Measurements from ENCODE around the gene SLC12A7. TPM values are rescaled to one million over a fixed set of nuclear protein-coding genes. Genes with fewer than 3 reads are reported as not detected.
A peak's percentile ranks its signal among the peaks of the same experiment; 100 is the strongest.

The SLC12A7 gene
- total RNA-seq, 4 donors from 2014 or later: 87.2 to 182 (median 116) TPM

DNA sequence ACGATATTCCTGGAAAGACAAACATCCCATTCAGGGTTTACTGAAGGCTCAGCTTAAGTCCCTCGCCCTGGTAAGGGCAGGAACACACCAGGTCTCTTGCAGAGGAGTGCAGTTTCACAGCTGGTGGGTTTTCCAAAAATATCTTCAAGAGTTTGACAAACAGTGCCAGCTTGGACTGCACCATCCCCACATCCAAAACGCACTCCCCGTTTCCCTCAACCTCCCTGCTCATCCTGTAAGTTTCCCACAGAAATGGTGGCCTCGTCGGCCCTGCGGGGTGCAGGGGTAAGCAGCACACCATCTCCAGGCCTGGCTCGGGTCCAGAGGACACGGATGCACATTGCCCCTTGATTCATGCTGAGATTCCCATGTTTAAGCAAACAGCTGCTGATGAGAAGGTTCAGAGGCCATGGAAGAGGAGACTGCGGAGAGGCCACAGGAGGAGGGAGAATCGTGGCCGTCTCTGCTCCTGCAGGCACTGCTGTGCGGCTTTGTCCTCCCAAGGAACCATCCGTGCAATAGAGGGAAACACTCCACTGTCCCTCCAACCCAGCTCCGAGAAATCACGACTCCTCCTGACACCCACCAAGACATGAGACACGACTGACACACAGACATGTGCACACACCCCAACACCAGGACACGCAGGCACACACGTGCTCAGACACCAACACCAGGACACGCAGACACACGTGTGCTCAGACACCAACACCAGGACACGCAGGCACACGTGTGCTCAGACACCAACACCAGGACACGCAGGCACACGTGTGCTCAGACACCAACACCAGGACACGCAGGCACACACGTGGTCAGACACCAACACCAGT, 24.0 kb upstream of the SLC12A7 start:
- Histone ChIP-seq H3K4me3 (no peak overlapping the region), H3K27ac (no peak overlapping the region), H3K36me3 (no peaks in the 10 kb centered on the region), H3K4me1 (peaks cover 0 to 42% (median 8%) of the 10 kb centered on the region in 4 donors), H3K9me3 (no peaks in the 10 kb centered on the region), H3K27me3 (no peaks in the 10 kb centered on the region)
- no peak for TF ChIP-seq POLR2A (IDR thresholded peaks at IDR 0.05)
- TF ChIP-seq, protein P1, sequence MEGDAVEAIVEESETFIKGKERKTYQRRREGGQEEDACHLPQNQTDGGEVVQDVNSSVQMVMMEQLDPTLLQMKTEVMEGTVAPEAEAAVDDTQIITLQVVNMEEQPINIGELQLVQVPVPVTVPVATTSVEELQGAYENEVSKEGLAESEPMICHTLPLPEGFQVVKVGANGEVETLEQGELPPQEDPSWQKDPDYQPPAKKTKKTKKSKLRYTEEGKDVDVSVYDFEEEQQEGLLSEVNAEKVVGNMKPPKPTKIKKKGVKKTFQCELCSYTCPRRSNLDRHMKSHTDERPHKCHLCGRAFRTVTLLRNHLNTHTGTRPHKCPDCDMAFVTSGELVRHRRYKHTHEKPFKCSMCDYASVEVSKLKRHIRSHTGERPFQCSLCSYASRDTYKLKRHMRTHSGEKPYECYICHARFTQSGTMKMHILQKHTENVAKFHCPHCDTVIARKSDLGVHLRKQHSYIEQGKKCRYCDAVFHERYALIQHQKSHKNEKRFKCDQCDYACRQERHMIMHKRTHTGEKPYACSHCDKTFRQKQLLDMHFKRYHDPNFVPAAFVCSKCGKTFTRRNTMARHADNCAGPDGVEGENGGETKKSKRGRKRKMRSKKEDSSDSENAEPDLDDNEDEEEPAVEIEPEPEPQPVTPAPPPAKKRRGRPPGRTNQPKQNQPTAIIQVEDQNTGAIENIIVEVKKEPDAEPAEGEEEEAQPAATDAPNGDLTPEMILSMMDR (IDR thresholded peaks at IDR 0.05): no peak
- DNase-seq: no peak

DNA sequence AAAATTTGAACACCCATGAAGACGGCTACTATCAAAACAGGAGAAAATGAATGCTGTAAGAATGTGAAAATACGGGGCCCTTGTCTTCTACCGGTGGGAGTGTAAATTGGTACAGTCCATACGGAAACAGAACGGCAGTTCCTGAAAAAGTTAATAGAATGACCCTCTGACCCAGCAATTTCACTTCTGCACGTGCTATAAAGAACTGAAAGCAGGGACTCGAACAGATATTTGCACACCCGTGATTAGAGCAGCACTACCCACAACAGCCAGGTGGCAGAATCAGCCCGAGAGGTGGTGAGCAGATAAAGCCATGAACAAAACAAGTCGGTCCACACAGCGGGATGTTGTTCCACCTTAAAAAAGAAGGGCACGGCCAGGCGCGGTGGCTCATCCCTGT, 22.6 kb upstream of the SLC12A7 start:
- no peak overlapping the region for H3K4me3 ChIP-seq
- H3K9me3 ChIP-seq: no peaks in the 10 kb centered on the region
- TF ChIP-seq, protein P1 (IDR thresholded peaks at IDR 0.05): peak in 4 of 6 experiments; percentile 10 to 64 (median 60)
- TF ChIP-seq POLR2A (IDR thresholded peaks at IDR 0.05): no peak
- no peak overlapping the region for H3K27ac ChIP-seq
- H3K4me1 ChIP-seq: peaks cover 0 to 47% (median 3%) of the 10 kb centered on the region in 4 donors
- H3K36me3 ChIP-seq: no peaks in the 10 kb centered on the region
- peak in 1 of 3 donors; percentile 76 for DNase-seq
- H3K27me3 ChIP-seq: no peaks in the 10 kb centered on the region

DNA sequence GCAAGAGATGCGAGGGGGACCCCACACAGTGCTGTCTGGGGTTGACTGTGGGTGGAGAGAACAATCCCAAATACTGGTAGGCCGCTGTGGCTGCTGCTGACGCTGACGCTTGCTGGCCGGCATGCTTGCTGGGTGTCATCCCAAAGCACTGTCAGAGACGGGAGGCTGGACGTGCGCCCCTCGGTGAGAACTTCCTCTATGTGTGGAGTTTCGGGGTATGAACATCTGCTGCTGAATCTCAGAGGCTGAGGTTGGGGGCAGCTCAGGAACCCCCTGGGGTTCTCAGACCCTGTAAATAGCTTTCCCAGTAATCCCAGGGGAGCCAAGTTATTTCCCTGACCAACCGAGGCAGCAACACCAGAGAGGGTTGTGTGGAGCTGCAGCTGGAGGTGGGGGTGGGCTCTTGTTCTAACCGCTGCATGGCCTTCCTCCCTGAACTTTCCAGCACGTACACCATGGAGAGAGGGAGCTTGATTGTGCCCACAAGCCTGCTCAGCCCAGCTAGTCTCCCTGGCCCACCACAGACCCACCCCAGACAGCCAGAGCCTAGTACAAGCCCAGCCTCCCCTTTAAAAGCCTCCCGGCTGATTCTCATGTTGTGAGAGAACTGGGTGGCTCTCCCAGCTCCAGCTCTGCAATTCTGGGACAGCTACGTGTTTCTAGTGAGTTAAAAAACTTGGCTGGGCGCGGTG, 21.8 kb upstream of the SLC12A7 start:
- Histone ChIP-seq H3K36me3 (no peaks in the 10 kb centered on the region), H3K4me3 (no peak overlapping the region), H3K9me3 (no peaks in the 10 kb centered on the region), H3K27ac (peak overlapping the region in 2 of 4 donors; percentile 14 to 21), H3K27me3 (no peaks in the 10 kb centered on the region), H3K4me1 (peaks cover 0 to 55% (median 0%) of the 10 kb centered on the region in 4 donors)
- TF ChIP-seq, protein P1 (IDR thresholded peaks at IDR 0.05): no peak
- no peak for TF ChIP-seq POLR2A (IDR thresholded peaks at IDR 0.05)
- DNase-seq: no peak

DNA sequence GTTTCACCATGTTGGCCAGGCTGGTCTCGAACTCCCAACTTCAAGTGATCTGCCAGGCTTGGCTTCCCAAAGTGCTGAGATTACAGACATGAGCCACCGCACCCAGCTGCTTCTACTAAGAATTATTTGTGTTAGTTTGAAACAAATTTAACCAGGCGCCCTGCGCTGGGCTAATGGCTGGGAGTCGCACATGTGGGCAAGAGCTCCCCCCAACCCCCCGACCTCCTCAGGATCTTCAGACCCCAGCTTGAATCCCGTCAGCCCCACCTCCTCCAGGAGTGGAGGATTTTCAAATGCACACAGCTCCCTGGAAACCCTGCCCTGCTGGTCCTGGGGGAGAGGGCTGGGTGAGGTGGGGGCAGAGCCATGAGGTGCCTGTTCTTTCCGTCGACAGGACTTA, 21.2 kb upstream of the SLC12A7 start:
- no peak overlapping the region for H3K4me3 ChIP-seq
- H3K27me3 ChIP-seq: no peaks in the 10 kb centered on the region
- DNase-seq: no peak
- no peaks in the 10 kb centered on the region for H3K36me3 ChIP-seq
- H3K9me3 ChIP-seq: no peaks in the 10 kb centered on the region
- TF ChIP-seq, protein P1 (IDR thresholded peaks at IDR 0.05): no peak
- TF ChIP-seq POLR2A (IDR thresholded peaks at IDR 0.05): no peak
- H3K27ac ChIP-seq: peak overlapping the region in 1 of 4 donors; percentile 21
- H3K4me1 ChIP-seq: peaks cover 0 to 60% (median 0%) of the 10 kb centered on the region in 4 donors

DNA sequence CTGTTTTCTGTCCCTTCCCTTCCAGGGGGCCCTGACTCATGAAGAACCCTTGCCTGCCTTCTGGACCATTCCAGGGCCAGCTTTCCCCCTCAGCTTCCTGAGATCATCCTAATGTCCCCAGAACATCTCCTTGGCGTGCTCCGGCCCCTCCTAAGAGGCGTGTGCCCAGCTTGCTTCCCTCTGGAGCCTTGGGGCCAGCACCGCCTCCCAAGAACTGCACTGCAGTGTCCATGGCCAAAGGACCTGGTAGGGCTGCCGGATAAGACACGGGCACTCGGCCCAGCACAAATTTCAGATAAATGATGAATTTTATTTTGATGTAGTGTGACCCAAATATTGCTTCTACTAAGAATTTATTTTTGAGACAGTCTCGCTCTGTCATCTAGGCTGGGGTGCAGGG, 20.7 kb upstream of the SLC12A7 start:
- no peak for DNase-seq
- Histone ChIP-seq H3K27ac (no peak overlapping the region), H3K4me3 (no peak overlapping the region), H3K9me3 (no peaks in the 10 kb centered on the region), H3K4me1 (peaks cover 0 to 60% (median 0%) of the 10 kb centered on the region in 4 donors), H3K36me3 (no peaks in the 10 kb centered on the region), H3K27me3 (no peaks in the 10 kb centered on the region)
- TF ChIP-seq, protein P1 (IDR thresholded peaks at IDR 0.05): no peak
- no peak for TF ChIP-seq POLR2A (IDR thresholded peaks at IDR 0.05)
